ENCODE measurements around the gene EPS8. TPM values are rescaled to one million over a fixed set of nuclear protein-coding genes. Genes with fewer than 3 reads are reported as not detected.

EPS8 gene
- total RNA-seq, 2 experiments from 2014 or later: 0.61 to 0.92 TPM

DNA sequence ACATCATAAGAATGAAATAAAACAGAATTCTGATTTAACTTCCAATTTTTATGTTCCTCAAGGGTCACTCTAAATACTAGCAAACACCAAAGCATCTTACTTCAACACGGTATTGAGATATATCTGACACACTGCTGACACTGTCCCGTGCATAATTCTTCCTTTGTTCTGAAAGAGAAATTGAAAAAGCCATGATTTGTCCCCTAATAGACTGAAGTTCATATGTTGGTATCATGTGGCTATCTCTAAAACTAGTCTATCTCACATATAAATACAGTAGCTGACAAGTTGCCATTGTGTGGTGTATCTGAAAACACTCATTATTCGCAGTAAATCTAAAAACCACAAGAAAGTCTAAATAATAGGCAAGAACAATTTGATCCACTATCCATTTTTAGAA lies 118.4 kb downstream of the EPS8 start:
- Histone ChIP-seq H3K79me2 (ENCODE audit: insufficient read depth, low read depth, low read length) (no peaks in the 10 kb centered on the region), H3K4me2 (ENCODE audit: low read length) (no peak overlapping the region), H3K4me1 (ENCODE audit: insufficient read depth, low read length, poor library complexity, severe bottlenecking) (no peaks in the 10 kb centered on the region), H3K4me3 (ENCODE audit: low read depth, low read length, poor library complexity, severe bottlenecking) (no peak overlapping the region), H3K27ac (ENCODE audit: low read depth, low read length, poor library complexity, severe bottlenecking) (no peak overlapping the region), H3K9me2 (ENCODE audit: insufficient read depth, low read length) (no peaks in the 10 kb centered on the region), H2AFZ (ENCODE audit: low read length) (no peak overlapping the region), H4K20me1 (ENCODE audit: insufficient read depth, low read length) (no peaks in the 10 kb centered on the region), H3K9me3 (ENCODE audit: low read length) (no peaks in the 10 kb centered on the region), H3K36me3 (ENCODE audit: insufficient read depth, low read length) (no peaks in the 10 kb centered on the region)
- intact Hi-C loops (cut with micrococcal nuclease; ENCODE audit: unreplicated experiment): no loop called here
- ChIA-PET CTCF (ENCODE audit: unreplicated experiment) (no interaction called here), POLR2A (no interaction called here)
- DNase-seq (ENCODE audit: low spot score): no peak
- TF ChIP-seq EZH2phosphoT487 (IDR thresholded peaks at IDR 0.05; ENCODE audit: borderline replicate concordance, low read depth, low read length): no peak
- TF ChIP-seq, protein P1, sequence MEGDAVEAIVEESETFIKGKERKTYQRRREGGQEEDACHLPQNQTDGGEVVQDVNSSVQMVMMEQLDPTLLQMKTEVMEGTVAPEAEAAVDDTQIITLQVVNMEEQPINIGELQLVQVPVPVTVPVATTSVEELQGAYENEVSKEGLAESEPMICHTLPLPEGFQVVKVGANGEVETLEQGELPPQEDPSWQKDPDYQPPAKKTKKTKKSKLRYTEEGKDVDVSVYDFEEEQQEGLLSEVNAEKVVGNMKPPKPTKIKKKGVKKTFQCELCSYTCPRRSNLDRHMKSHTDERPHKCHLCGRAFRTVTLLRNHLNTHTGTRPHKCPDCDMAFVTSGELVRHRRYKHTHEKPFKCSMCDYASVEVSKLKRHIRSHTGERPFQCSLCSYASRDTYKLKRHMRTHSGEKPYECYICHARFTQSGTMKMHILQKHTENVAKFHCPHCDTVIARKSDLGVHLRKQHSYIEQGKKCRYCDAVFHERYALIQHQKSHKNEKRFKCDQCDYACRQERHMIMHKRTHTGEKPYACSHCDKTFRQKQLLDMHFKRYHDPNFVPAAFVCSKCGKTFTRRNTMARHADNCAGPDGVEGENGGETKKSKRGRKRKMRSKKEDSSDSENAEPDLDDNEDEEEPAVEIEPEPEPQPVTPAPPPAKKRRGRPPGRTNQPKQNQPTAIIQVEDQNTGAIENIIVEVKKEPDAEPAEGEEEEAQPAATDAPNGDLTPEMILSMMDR (conservative IDR thresholded peaks at IDR 0.05; ENCODE audit: low read length): no peak
- no TSS peak for BruUV-seq (replicated peaks)

DNA sequence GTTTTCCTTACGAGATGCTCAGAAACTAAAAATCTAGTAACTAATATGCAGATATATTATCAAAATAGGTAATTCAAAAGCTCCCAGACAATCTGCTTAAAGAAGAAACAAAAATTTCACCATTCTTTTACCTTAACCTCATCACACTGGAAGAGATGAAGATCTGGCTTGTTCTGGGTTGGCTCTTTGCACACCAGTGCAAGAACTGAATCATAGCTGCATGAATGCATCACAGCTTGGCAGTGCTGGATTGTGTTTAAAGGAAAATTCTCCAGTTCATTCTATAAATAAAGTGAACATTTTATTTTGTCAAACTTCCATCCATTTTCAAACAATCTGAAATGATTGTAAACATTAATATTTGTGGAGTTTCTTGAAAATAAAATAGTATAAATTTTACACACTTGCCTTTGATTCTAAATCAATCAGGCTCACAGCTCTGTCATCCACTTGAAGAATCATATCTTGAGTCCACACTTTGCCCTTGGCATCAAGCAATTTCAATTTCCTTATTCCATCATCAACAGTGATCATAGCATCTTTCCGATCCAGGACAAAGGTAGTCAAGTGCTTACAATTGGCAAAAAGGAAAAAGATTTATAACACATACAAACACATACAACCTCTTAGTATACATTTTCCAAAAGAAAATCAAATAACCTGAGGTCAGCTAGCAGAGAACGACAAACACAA lies 119.8 kb downstream of the EPS8 start:
- TF ChIP-seq, protein P1 (conservative IDR thresholded peaks at IDR 0.05; ENCODE audit: low read length): no peak
- no peak for TF ChIP-seq EZH2phosphoT487 (IDR thresholded peaks at IDR 0.05; ENCODE audit: borderline replicate concordance, low read depth, low read length)
- no peak overlapping the region for H3K4me3 ChIP-seq (ENCODE audit: low read depth, low read length, poor library complexity, severe bottlenecking)
- no peaks in the 10 kb centered on the region for H3K36me3 ChIP-seq (ENCODE audit: insufficient read depth, low read length)
- no peak overlapping the region for H2AFZ ChIP-seq (ENCODE audit: low read length)
- ChIA-PET CTCF (ENCODE audit: unreplicated experiment) (no interaction called here), POLR2A (no interaction called here)
- H3K4me1 ChIP-seq (ENCODE audit: insufficient read depth, low read length, poor library complexity, severe bottlenecking): no peaks in the 10 kb centered on the region
- no peaks in the 10 kb centered on the region for H3K79me2 ChIP-seq (ENCODE audit: insufficient read depth, low read depth, low read length)
- no peak overlapping the region for H3K27ac ChIP-seq (ENCODE audit: low read depth, low read length, poor library complexity, severe bottlenecking)
- no peaks in the 10 kb centered on the region for H3K9me2 ChIP-seq (ENCODE audit: insufficient read depth, low read length)
- H4K20me1 ChIP-seq (ENCODE audit: insufficient read depth, low read length): no peaks in the 10 kb centered on the region
- H3K9me3 ChIP-seq (ENCODE audit: low read length): no peaks in the 10 kb centered on the region
- no peak overlapping the region for H3K4me2 ChIP-seq (ENCODE audit: low read length)
- BruUV-seq (replicated peaks): no TSS peak
- no peak for DNase-seq (ENCODE audit: low spot score)
- intact Hi-C loops (cut with micrococcal nuclease; ENCODE audit: unreplicated experiment): no loop called here

DNA sequence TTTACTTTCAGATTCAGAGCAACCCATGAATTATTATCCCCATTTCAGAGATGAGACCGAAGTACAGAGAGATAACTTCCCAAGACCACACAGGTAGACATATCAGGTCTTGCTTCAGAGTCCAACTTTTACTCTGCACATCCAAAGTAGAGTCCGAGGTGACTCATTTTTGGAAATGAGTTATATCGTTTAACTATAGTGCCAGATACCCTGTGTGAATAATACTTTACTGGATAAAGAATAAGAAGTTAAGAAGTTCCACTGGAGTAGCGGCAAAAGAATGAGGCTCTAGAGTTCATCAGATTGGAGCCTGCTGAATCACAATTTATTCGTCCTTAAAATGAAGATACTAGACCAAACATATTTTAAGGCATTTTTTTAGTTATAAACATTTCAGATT lies 124.7 kb downstream of the EPS8 start:
- no peak for DNase-seq (ENCODE audit: low spot score)
- POLR2A ChIA-PET: no interaction called here
- Histone ChIP-seq H3K27ac (ENCODE audit: low read depth, low read length, poor library complexity, severe bottlenecking) (no peak overlapping the region), H2AFZ (ENCODE audit: low read length) (no peak overlapping the region), H3K9me2 (ENCODE audit: insufficient read depth, low read length) (no peaks in the 10 kb centered on the region), H4K20me1 (ENCODE audit: insufficient read depth, low read length) (no peaks in the 10 kb centered on the region), H3K79me2 (ENCODE audit: insufficient read depth, low read depth, low read length) (no peaks in the 10 kb centered on the region), H3K4me2 (ENCODE audit: low read length) (no peak overlapping the region), H3K4me3 (ENCODE audit: low read depth, low read length, poor library complexity, severe bottlenecking) (no peak overlapping the region), H3K4me1 (ENCODE audit: insufficient read depth, low read length, poor library complexity, severe bottlenecking) (no peaks in the 10 kb centered on the region), H3K36me3 (ENCODE audit: insufficient read depth, low read length) (no peaks in the 10 kb centered on the region), H3K9me3 (ENCODE audit: low read length) (no peaks in the 10 kb centered on the region)
- CTCF ChIA-PET (ENCODE audit: unreplicated experiment): no interaction called here
- intact Hi-C loops (cut with micrococcal nuclease; ENCODE audit: unreplicated experiment): no loop called here
- TF ChIP-seq, protein P1 (conservative IDR thresholded peaks at IDR 0.05; ENCODE audit: low read length): no peak
- no peak for TF ChIP-seq EZH2phosphoT487 (IDR thresholded peaks at IDR 0.05; ENCODE audit: borderline replicate concordance, low read depth, low read length)
- BruUV-seq (replicated peaks): no TSS peak

Measured in OCI-LY7 (cell line).